Uterus (tissue), 2 donors: Measurements from ENCODE around the gene ZGLP1.

Experiments
- POLR2A ChIP-seq, 2 donors: fragments of 450-650 bp; IDR thresholded peaks; one replicate each; pipeline ENCODE4 v1.6.1; 2016; ENCODE audit warnings: antibody characterized with exemption in 2 of 2, mild to moderate bottlenecking in 1 of 2, moderate library complexity in 1 of 2
- TF ChIP-seq, protein P1 (sequence below), 4 experiments: fragments of 200-600 bp in 2 of 4; fragments of 450-650 bp in 2 of 4; sonication (generic) in 2 of 4; IDR thresholded peaks; one replicate each; pipeline ENCODE4 v1.5.1; 2016 to 2019; ENCODE audit warnings: antibody characterized with exemption in 4 of 4, mild to moderate bottlenecking in 2 of 4, moderate library complexity in 1 of 4

DNA sequence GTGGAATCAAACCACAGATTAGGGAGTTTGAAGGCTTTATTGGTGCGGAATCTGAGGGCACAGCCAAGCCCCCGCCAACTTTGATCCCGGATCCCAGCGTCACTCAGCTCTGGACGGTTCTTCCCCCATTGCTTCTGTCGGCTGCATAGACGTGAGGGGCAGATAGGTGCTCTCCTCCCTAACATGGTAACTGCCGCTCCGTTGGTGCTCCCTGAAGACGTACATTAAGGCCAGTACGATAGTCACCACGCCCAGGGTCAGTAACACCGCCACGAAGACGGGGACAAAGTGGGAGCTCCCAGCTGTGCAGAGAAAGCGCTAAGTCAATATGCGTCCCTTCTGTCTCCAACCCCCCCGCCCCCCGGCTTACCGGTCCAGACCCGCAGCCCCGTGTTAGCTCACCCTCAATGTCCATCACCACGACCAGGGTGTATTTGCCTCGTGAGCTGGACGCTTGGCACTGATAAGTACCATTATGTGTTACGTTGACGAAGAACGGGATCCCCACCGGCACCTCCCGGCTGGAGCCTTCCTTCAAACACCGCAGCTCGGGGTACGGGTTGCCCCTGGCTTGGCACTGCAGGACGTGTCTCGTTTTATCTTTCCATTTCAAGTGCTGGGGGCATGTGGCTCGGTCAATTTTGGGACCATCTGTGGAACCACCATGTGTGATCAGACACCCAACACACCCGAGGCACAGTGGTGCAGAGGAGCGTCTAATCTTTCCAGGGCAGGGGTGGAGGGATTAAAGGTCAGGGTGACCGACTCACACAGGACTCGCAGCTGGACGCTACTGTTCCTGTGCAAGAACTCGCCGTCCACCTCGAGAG, 24.4 kb upstream of the ZGLP1 start:
- TF ChIP-seq, protein P1, sequence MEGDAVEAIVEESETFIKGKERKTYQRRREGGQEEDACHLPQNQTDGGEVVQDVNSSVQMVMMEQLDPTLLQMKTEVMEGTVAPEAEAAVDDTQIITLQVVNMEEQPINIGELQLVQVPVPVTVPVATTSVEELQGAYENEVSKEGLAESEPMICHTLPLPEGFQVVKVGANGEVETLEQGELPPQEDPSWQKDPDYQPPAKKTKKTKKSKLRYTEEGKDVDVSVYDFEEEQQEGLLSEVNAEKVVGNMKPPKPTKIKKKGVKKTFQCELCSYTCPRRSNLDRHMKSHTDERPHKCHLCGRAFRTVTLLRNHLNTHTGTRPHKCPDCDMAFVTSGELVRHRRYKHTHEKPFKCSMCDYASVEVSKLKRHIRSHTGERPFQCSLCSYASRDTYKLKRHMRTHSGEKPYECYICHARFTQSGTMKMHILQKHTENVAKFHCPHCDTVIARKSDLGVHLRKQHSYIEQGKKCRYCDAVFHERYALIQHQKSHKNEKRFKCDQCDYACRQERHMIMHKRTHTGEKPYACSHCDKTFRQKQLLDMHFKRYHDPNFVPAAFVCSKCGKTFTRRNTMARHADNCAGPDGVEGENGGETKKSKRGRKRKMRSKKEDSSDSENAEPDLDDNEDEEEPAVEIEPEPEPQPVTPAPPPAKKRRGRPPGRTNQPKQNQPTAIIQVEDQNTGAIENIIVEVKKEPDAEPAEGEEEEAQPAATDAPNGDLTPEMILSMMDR (IDR thresholded peaks at IDR 0.05): peak in 1 of 4 experiments; percentile 7
- TF ChIP-seq POLR2A (IDR thresholded peaks at IDR 0.05): no peak
